Neutrophil (primary cell): ENCODE data around the gene PTPRG.

ENCODE experiments used
- H3K27ac ChIP-seq: fragments of 200-600 bp; sonication (generic); 2 replicates; pipeline ENCODE4 v1.5.1; 2016; ENCODE audit warnings: mild to moderate bottlenecking, moderate library complexity
- H3K27me3 ChIP-seq: fragments of 200-600 bp; sonication (generic); 2 replicates; pipeline ENCODE4 v1.6.0; 2016; ENCODE audit warnings: mild to moderate bottlenecking
- H3K36me3 ChIP-seq: fragments of 200-600 bp; sonication (generic); 2 replicates; pipeline ENCODE4 v1.5.1; 2017
- H3K4me1 ChIP-seq, 2 experiments: fragments of 200-600 bp in 1 of 2; sonication (generic) in 1 of 2; 1 replicate in 1 of 2; 2 replicates in 1 of 2; pipeline versions ENCODE4 v1.5.1 to v1.6.1; 2013 to 2016; ENCODE audit warnings: low read depth in 1 of 2, low read length in 1 of 2, mild to moderate bottlenecking in 1 of 2, moderate library complexity in 1 of 2; ENCODE audit not compliant: control insufficient read depth in 1 of 2, insufficient read depth in 1 of 2
- H3K4me3 ChIP-seq, 2 experiments: fragments of 200-600 bp in 1 of 2; sonication (generic) in 1 of 2; 1 replicate in 1 of 2; 2 replicates in 1 of 2; pipeline ENCODE4 v1.5.1; 2013 to 2016; ENCODE audit warnings: low read depth in 1 of 2, low read length in 1 of 2, mild to moderate bottlenecking in 1 of 2, moderate library complexity in 1 of 2
- H3K9me3 ChIP-seq: fragments of 200-600 bp; sonication (generic); 2 replicates; pipeline ENCODE4 v1.5.1; 2016
- CTCF ChIP-seq: fragments of 200-600 bp; sonication (generic); IDR thresholded peaks from 2 replicates; pipeline ENCODE4 v1.5.1; 2016; ENCODE audit warnings: antibody characterized with exemption

Gene PTPRG

GRCh38 chr3:61579685-61580084, 18.3 kb downstream of the PTPRG start:
- no peak for TF ChIP-seq CTCF
- Histone ChIP-seq H3K27me3 (no peaks in the 10 kb centered on the region), H3K27ac (no peak overlapping the region), H3K9me3 (no peaks in the 10 kb centered on the region), H3K4me1 (no peaks in the 10 kb centered on the region), H3K36me3 (no peaks in the 10 kb centered on the region), H3K4me3 (no peak overlapping the region)

GRCh38 chr3:61580982-61581643, 19.7 kb downstream of the PTPRG start:
- Histone ChIP-seq H3K27ac (no peak overlapping the region), H3K27me3 (no peaks in the 10 kb centered on the region), H3K4me1 (no peaks in the 10 kb centered on the region), H3K36me3 (no peaks in the 10 kb centered on the region), H3K4me3 (no peak overlapping the region), H3K9me3 (no peaks in the 10 kb centered on the region)
- TF ChIP-seq CTCF, result no peak

- H3K4me1 ChIP-seq, result no peaks in the 10 kb centered on the region
- H3K9me3 ChIP-seq, result no peaks in the 10 kb centered on the region
- H3K4me3 ChIP-seq, result no peak overlapping the region
- no peaks in the 10 kb centered on the region for H3K27me3 ChIP-seq
- no peak for TF ChIP-seq CTCF
- H3K36me3 ChIP-seq, result no peaks in the 10 kb centered on the region
- no peak overlapping the region for H3K27ac ChIP-seq
Observed at GRCh38 chr3:61582287-61582686, 20.9 kb downstream of the PTPRG start.

- Histone ChIP-seq H3K27ac (no peak overlapping the region), H3K4me1 (no peaks in the 10 kb centered on the region), H3K36me3 (no peaks in the 10 kb centered on the region), H3K9me3 (no peaks in the 10 kb centered on the region), H3K4me3 (no peak overlapping the region), H3K27me3 (no peaks in the 10 kb centered on the region)
- TF ChIP-seq CTCF, result no peak
Observed at GRCh38 chr3:61582846-61583245, 21.5 kb downstream of the PTPRG start.

GRCh38 chr3:61583890-61584875, 22.8 kb downstream of the PTPRG start:
- Histone ChIP-seq H3K36me3 (no peaks in the 10 kb centered on the region), H3K9me3 (no peaks in the 10 kb centered on the region), H3K4me1 (no peaks in the 10 kb centered on the region), H3K4me3 (no peak overlapping the region), H3K27me3 (no peaks in the 10 kb centered on the region), H3K27ac (no peak overlapping the region)
- TF ChIP-seq CTCF, result no peak
